NCI-H526 treated with DMSO at 0.1 percent for 48 hours (cell line): Measurements from ENCODE around the gene CCM2L.
A peak's percentile ranks its signal among the peaks of the same experiment; 100 is the strongest.

Experiments used
- DNase-seq: peaks from one replicate; lab custom pipeline; 2025; lab: John Stamatoyannopoulos, UW

The CCM2L gene

DNA sequence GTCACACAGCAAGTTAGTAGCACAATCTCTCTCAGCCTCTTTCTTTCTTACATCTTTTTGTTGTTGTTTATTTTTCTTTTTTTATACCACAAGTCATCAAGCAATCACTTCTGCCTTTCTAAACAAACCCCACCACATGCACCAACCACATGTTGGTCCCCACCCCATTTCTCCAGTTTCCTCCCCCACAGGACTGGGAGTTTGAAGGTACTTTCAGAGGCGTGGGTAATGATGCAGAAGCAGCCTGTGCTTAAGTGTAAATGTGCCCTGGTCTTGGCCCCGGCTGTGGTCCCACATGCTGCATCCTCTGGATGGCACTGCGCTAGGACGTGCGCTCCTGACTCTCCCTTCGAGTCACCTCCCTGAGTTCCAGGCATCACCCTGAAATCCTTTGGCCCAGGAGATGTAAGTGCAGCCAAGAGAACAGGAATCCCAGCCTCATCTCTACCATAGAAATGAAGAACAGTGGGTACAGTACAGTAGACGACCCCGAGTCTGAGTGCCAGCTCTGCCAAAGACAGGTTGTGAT is 47.5 kb downstream of the CCM2L start:
- DNase-seq, result no peak

- DNase-seq, result no peak
Measured at GRCh38 chr20:32059189-32059588, 49.0 kb downstream of the CCM2L start.

DNA sequence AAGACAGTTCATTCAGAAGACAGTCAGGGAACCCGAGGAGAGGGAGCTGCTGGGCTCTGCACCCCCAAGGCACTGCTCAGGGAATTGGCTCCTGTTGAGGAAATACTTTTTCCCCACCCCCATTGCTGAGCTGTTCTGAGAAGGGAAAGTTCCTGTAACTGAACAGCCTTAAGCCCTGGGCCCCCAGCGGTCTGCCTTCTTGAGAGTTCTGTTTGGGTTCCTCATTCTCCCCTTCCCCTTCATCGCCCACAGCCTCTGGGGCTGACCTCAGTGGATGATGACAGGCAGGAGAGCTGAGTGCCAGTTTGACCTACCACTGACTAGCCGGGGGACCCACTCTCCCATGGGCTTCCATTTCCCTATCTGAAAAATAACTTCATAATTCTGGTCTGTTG is 52.5 kb downstream of the CCM2L start:
- DNase-seq, result no peak

DNA sequence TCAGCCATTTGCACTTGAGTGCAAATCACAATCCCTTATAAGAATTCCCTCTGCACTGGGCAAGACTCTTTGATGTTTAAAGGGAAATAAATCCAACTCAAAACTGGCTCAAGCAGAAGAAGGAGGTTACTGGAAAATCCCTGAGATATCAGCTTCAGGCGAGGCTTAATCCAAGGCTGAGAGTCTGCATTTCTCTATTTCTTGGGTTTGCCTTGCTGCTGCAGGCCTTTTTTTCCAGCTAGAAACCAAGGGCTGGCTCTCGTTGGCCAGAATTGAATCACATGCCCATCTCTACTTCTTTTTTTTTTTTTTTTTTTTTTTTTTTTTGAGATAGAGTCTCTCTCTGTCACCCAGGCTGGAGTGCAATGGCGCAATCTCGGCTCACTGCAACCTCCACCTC is 53.5 kb downstream of the CCM2L start:
- DNase-seq, result no peak

GRCh38 chr20:32064667-32065066 is 54.4 kb downstream of the CCM2L start:
- no peak for DNase-seq

DNA sequence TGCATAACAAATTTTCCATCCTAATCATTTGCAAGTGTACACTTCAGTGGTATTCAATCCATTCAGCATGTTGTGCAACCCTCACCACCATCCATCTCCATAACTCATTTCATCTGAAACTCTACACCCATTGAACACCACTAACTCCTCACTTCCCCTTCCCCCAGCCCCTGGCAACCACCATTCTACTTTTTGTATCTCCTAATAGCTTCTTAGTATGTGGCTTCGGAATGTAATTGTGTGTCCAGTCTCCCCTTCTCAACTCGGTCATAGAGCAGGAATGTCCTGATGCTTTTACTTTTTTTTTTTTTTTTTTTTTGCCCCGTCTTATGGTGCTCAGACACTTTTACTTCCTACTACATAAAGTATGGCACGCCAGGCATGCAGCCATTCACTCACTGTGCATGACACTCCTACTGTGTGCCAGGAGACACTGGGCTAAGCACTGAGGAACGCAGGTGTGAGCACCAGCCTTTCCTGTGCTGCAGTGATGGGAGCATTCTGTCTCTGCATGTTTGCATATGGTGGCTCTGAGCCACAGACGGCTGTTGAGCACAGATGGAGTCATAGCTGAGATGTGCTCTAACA is 57.1 kb downstream of the CCM2L start:
- peak; percentile 96 for DNase-seq

DNA sequence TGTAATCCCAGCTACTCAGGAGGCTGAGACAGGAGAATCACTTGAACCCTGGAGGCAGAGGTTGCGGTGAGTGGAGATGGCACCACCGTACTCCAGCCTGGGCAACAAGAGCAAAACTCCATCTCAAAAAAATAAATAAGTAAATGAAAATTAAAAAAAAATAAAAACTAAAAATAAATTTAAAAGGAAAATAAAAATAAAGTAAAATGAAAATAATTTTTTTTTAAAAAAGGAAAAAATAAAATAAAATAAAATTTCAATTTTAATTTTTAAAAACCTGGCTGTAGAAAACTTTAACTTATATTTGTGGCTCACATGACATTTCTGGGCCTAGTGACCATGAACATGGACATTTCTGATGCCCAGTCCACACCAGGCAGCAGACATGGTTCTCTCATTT is 57.9 kb downstream of the CCM2L start:
- DNase-seq, result no peak

- no peak for DNase-seq
Measured at GRCh38 chr20:32069711-32070110, 59.5 kb downstream of the CCM2L start.

GRCh38 chr20:32070282-32070681 is 60.0 kb downstream of the CCM2L start:
- DNase-seq, result no peak

DNA sequence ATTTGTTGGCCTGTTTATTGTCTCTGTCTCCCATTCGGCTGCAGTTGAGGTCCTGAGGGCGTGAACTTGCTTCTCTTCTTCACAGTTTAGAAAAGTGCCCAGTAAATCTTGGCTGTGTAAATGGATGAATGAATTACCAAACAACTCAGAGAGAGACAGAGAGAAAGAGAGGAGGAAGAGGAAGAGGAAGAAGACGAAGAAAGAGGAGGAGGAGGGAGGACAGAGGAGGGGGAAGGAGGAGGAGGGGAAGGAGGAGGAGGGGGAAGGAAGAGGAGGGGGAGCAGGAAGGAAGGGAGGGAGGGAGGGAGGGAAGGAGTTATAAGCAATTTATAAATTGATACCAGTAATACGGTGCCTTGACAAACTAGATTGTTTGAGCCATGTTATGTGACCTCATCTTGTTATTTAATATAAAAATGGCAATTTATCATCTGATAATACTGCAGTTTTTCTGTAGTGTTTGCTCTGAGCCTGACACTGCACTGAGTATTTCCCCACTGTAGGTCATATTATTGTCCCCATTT is 60.5 kb downstream of the CCM2L start:
- DNase-seq, result no peak

DNA sequence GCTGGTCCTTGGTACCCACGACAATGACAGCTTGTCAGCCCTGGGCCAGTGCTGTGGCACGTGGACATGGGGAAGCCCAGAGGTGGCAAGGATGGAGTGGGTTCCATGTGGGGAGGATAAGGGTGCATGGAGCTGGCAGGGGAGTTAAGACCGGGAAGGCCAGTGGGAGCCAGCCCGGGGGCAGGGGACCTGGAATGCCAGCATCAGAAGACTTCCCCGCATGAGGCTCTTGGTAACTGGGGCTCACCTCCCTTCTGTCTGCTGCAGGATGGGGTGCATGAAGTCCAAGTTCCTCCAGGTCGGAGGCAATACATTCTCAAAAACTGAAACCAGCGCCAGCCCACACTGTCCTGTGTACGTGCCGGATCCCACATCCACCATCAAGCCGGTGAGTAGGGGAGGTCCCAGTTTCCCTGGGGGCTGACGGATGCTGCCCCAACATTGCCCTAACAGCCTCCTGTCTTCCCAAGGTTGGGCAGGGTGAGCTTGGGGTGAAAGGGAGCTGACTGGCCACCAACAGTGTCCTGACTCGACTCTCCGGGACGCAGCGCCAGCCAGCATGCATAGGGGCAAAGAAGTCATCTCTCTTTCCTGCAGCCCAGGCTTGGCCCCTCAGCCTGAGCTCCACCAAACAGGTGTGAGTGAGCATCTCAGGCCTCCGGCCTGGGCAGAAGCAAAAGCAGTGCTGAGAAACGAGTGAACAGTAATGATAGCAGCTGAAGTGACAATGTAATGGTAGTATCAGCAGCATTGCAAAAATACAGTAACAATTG is 61.3 kb downstream of the CCM2L start:
- no peak for DNase-seq

- DNase-seq, result no peak
Measured at GRCh38 chr20:32072168-32072750, 62.0 kb downstream of the CCM2L start.

- no peak for DNase-seq
Measured at GRCh38 chr20:32075534-32075933, 65.3 kb downstream of the CCM2L start.

DNA sequence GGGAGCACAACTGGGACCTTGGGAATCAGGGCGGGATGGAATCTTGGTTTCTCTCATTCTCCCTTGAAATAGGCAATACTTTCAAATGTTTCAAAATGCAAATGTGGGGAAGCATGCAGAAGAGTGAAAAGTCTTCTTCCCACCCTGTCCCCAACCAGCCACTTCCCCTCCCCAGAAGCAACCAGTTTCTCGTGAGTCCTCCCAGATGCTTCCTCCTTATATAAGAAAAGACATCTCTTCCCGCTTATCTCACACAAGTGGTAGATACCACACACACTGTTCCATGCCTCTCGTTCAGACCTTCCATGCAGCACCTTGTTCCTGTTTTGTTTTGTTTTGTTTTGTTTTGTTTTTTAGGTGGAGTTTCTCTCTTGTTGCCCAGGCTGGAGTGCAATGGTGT is 67.0 kb downstream of the CCM2L start:
- no peak for DNase-seq

DNA sequence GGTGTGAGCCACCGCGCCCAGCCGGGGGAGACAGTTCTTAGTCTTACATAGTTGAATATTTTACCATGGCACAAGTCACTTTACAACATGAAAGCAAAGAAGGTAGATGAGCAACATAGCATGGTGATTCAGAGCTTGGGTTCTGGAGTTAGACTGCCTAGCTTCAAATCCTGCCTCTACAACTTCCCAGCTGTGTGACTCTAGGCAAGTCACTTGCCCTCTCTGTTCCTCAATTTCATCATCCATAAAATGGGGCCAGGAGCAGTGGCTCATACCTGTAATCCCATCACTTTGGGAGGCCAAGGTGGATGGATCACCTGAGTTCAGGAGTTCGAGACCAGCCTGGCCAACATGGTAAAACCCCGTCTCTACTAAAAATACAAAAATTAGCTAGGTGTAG is 68.1 kb downstream of the CCM2L start:
- DNase-seq, result no peak

DNA sequence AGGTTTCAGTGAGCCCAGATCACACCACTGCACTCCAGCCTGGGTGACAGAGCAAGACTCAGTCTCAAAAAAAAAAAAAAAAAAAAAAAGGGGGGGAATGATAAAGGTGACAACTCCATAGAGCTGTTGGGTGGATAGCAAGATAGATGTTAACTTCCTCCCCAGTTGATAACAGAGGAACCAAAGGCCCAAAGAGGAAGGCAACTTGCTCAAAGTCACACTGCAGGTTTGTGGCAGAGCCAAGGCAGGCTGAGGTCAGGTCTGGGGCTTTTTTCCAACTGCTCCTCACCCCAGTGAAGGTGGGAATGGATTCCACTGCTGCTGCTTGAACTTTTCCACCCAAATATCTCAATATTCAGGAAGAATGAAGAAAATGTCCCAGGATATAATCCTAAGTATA is 68.6 kb downstream of the CCM2L start:
- DNase-seq, result no peak

DNA sequence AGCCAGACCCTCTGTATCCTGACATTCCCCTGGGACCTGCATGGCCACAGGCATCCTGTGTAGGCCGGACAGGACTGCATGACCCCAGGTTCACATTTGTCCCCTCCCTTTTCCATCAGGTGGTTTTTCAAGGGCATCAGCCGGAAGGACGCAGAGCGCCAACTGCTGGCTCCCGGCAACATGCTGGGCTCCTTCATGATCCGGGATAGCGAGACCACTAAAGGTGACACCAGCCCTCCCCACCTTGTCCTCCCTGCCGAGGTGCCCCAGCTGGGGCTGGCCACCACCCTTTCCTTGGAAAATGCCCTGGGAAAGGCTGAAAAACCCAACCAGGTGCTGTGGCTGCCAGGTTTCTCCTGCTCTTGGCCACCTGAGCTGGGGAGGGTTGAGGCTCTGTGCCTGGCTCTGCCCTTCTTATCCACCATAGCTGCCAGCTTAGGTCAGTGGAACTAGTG is 69.4 kb downstream of the CCM2L start:
- no peak for DNase-seq

DNA sequence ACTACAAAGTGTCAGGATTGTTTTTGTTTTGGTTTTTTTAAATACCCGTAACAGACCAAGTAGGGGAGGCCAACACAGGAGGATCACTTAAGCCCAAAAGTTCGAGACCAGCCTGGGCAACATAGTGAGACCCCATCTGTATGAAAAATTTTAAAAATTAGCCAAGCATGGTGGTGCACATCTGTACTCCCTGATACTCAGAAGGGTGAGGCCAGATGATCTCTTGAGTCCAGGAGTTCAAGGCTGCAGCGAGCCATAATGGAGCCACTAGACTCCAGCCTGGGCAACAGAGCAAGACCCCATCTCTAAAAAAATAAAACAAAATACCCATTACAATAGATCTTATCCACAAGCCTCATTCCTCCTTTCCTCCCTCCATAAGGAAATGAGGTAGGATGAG is 70.5 kb downstream of the CCM2L start:
- DNase-seq, result no peak
